Psoas muscle (tissue), 8 donors: Measurements from ENCODE around the gene GGACT. TPM values are rescaled to one million over a fixed set of nuclear protein-coding genes. Genes with fewer than 3 reads are reported as not detected.
A peak's percentile ranks its signal among the peaks of the same experiment; 100 is the strongest.

Experiments
- ATAC-seq, 4 donors: fragments of 200-7000 bp; cut with Tn5 transposase; one replicate each; pipeline ENCODE4 v1.9.1; 2020; ENCODE audit warnings: moderate library complexity in 3 of 4, mild to moderate bottlenecking in 2 of 4
- DNase-seq, 2 donors: peaks; one replicate each; pipeline ENCODE4 v3.0.0-alpha.2; 2020
- H3K27ac ChIP-seq: fragments of 200-600 bp; one replicate; pipeline ENCODE4 v1.8.0; 2022
- H3K27me3 ChIP-seq, 3 donors: fragments of 200-600 bp in 1 of 3; one replicate each; pipeline versions ENCODE4 v1.6.1 to v1.8.0; 2013 to 2022; ENCODE audit warnings: low read length in 2 of 3, mild to moderate bottlenecking in 2 of 3, moderate library complexity in 1 of 3; ENCODE audit not compliant: insufficient read depth in 3 of 3
- H3K36me3 ChIP-seq, 2 donors: fragments of 200-600 bp in 1 of 2; one replicate each; pipeline versions ENCODE4 v1.6.1 to v1.8.0; 2013 to 2022; ENCODE audit warnings: low read depth in 1 of 2, mild to moderate bottlenecking in 1 of 2, moderate library complexity in 1 of 2; ENCODE audit not compliant: insufficient read depth in 1 of 2
- H3K4me1 ChIP-seq: fragments of 200-600 bp; one replicate; pipeline ENCODE4 v1.8.0; 2022
- H3K4me3 ChIP-seq: fragments of 200-600 bp; one replicate; pipeline ENCODE4 v1.8.0; 2022; ENCODE audit warnings: mild to moderate bottlenecking
- H3K9me3 ChIP-seq: fragments of 200-600 bp; one replicate; pipeline ENCODE4 v1.8.0; 2022
- WGBS, 3 donors: extraction: QIAGEN DNeasy Blood & Tissue Kit; methylation state at CpG; one replicate each; pipeline versions ENCODE4 v1.1.6 to v1.1.7; 2013; 5-methylcytosine and 5-hydroxymethylcytosine counted together
- intact Hi-C, 2 donors: fragments of 100-400 bp; cut with DNase I; formaldehyde crosslinking; loops; one replicate each; pipeline versions ENCODE4 v1.11.0 to v1.14.2; 2022
- polyA plus RNA-seq, 3 donors: library from polyadenylated mRNA; stranded (reverse); fragments of 200-250 nt; gene quantifications; one replicate each; pipeline ENCODE4 v1.2.3, GENCODE V29; 2013
- total RNA-seq, 4 donors: library from RNA; stranded (reverse); fragmentation: NEBNext Ultra II Directional in 2 of 4; extraction: Animal tissue kit (Norgen Biotek cat#: 25700) in 2 of 4; gene quantifications; one replicate each; pipeline versions ENCODE4 v1.2.1 to v1.2.4, GENCODE V29; 2021 to 2023
- TF ChIP-seq, protein P1 (sequence below): fragments of 200-600 bp; IDR thresholded peaks from one replicate; pipeline ENCODE4 v1.8.0; 2022; ENCODE audit warnings: antibody characterized with exemption
- donor health status: healthy with polysubstance abuse.
- donor health status: DM: no; HTN: no; CAD: no; lungs with moderate emphysema.
- donor health status: Bipolar disorder and iron deficiency.
- donor health status: healthy.
- donor health status: DM: yes; HTN: yes; CAD: no.
- donor health status: DM: no; HTN: no; CAD: no.
- donor health status: DM: no; HTN: no; CAD: no.
- donor health status: DM: yes; HTN: yes; CAD: no.

Gene GGACT
- total and polyA plus RNA-seq, 7 donors = 0.44 to 4.4 (median 1.6) TPM

DNA sequence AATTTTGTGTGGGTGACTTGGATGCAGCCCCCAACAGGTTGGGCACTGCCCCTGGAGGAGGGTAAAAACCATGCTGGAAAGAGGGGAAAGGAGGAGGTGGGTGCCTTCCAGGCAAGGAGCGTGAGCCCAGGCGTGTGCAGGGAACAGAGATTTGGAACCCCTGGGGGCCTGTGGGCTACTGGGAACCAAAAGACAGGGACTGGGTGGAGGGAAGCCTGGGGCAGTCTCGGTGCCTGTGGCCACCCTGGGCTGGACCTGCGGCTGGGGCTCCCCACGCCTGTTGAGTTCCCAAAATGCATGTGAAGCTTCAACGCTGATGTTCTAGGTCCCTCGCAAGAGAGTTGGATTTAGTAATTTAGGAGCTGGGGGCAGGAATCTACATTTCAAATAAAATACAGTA lies 24.8 kb downstream of the GGACT start:
- ATAC-seq (no peak), DNase-seq (no peak)
- 91 to 94% (median 91%) methylated on average over 7 of the region's 7 CpGs for WGBS, 3 donors
- intact Hi-C loops = no loop called here
- no peaks in the 10 kb centered on the region for H3K4me1 ChIP-seq
- H3K4me3 ChIP-seq = no peak overlapping the region
- TF ChIP-seq, protein P1, sequence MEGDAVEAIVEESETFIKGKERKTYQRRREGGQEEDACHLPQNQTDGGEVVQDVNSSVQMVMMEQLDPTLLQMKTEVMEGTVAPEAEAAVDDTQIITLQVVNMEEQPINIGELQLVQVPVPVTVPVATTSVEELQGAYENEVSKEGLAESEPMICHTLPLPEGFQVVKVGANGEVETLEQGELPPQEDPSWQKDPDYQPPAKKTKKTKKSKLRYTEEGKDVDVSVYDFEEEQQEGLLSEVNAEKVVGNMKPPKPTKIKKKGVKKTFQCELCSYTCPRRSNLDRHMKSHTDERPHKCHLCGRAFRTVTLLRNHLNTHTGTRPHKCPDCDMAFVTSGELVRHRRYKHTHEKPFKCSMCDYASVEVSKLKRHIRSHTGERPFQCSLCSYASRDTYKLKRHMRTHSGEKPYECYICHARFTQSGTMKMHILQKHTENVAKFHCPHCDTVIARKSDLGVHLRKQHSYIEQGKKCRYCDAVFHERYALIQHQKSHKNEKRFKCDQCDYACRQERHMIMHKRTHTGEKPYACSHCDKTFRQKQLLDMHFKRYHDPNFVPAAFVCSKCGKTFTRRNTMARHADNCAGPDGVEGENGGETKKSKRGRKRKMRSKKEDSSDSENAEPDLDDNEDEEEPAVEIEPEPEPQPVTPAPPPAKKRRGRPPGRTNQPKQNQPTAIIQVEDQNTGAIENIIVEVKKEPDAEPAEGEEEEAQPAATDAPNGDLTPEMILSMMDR = no peak
- H3K27ac ChIP-seq = no peak overlapping the region
- H3K9me3 ChIP-seq = no peaks in the 10 kb centered on the region
- H3K27me3 ChIP-seq = no peaks in the 10 kb centered on the region
- no peaks in the 10 kb centered on the region for H3K36me3 ChIP-seq

DNA sequence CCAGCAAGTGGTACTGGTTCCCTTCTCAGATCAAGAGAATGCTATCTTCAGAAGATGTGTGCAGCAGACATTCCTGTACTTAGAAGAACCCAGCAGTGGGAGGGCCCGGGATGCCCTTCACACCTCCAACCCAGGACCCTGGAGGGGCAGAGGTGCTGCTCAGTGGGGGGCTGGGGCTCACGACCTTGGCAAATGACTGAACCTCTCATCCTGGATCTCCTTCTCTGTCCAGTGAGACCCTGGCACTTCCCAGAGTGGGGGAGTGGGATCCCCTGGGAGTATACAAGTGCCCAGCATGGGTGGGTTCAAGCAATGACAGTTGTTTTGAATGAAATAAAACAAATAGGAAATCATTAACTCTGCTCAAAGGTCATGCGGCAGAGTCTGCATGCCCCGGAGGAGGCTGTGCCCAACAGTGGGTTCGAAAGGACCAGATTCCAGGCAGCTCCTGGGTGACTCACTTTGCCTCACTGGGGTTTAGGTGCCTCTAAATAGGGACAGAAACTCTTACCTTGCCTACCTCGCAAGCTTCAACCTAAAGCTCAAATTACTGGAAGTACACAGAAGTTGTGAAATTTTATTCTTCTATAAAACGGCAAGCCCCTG lies 26.9 kb downstream of the GGACT start:
- no peak overlapping the region for H3K27ac ChIP-seq
- DNase-seq (no peak), ATAC-seq (peak in 1 of 4 donors; percentile 19)
- H3K4me1 ChIP-seq = no peaks in the 10 kb centered on the region
- no peaks in the 10 kb centered on the region for H3K36me3 ChIP-seq
- no peaks in the 10 kb centered on the region for H3K27me3 ChIP-seq
- intact Hi-C loops = no loop called here
- TF ChIP-seq, protein P1 = no peak
- 65 to 69% (median 65%) methylated on average over 7 of the region's 7 CpGs for WGBS, 3 donors
- H3K4me3 ChIP-seq = no peak overlapping the region
- H3K9me3 ChIP-seq = no peaks in the 10 kb centered on the region

DNA sequence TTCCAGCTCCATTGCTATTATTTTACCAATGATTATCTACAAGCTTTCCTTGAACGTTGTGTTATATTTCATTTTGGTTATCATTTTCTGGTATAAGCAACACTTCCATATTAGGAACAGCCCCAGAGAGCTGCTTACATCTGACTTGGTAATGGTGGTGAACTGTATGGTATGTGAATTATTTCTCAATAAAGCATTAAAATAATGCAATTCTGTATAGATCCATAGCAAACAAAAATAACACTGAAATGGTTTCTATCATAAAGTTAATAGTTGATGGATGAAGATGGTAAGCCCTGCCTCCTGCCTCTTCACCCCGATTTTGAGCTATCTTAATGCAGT lies 27.5 kb downstream of the GGACT start:
- no peak for DNase-seq
- TF ChIP-seq, protein P1 = no peak
- no peak for ATAC-seq
- Histone ChIP-seq H3K4me1 (no peaks in the 10 kb centered on the region), H3K36me3 (no peaks in the 10 kb centered on the region), H3K9me3 (no peaks in the 10 kb centered on the region), H3K27ac (no peak overlapping the region), H3K27me3 (no peaks in the 10 kb centered on the region), H3K4me3 (no peak overlapping the region)
- WGBS, 3 donors = 78 to 85% (median 81%) methylated on average over 2 of the region's 2 CpGs
- intact Hi-C loops = no loop called here

DNA sequence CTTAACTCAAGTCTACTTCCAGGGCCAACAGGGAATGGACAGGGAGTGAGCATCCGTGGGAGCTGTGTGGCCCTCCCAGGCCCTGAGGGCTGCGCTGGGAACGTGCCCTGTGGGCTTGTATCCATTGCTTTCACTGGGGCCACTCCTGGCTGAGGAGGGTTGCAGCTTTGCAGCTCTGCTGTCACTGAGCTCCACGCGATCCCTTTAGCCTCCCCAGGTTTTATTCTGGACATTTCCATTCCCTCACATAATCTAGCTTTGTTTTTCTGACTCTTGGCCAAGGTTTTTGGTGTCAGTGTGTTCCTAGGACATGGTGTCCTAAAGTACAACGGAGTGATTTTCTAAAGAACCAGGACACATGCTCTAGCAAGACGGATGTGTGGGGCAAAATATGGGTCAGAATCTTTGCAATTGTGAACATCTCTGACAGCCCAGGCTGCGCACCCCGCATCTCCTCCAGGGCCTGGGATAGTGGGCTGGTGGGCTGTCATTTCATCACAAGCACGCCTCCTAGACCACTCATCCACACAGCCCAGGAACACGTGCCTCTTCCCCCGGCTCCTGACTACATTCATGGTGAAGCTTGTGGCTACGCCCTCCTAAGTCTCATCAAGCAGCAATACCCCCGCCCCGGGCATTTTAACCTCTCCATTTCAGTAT lies 28.0 kb downstream of the GGACT start:
- DNase-seq (peak in 1 of 2 donors; percentile 65), ATAC-seq (peak in 2 of 4 donors; percentile 45 to 85)
- 60 to 76% (median 63%) methylated on average over 15 of the region's 15 CpGs for WGBS, 3 donors
- TF ChIP-seq, protein P1 = no peak
- no peak overlapping the region for H3K27ac ChIP-seq
- no peaks in the 10 kb centered on the region for H3K36me3 ChIP-seq
- intact Hi-C loops = no loop called here
- H3K4me3 ChIP-seq = no peak overlapping the region
- H3K9me3 ChIP-seq = no peaks in the 10 kb centered on the region
- H3K4me1 ChIP-seq = no peaks in the 10 kb centered on the region
- no peaks in the 10 kb centered on the region for H3K27me3 ChIP-seq

DNA sequence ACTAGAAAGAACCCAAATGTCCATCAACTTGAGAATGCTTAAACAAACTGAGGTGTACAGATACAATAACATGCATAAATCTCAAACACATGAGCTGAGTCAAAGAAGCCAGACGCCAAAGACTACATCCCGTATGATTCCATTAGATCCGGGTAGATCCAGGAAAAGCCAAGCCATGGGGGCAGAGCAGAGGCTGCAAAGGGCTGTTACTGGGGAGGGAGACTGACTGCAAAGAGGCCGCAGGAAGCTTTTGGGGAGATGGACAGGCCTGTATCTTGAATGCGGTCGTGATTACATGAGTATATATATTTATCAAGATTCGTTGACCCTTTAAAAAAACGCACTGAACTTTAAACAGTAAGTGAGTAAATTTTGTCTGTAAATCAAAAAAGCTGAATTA lies 28.7 kb downstream of the GGACT start:
- TF ChIP-seq, protein P1 = no peak
- intact Hi-C loops = no loop called here
- Histone ChIP-seq H3K4me1 (no peaks in the 10 kb centered on the region), H3K4me3 (no peak overlapping the region), H3K27ac (no peak overlapping the region), H3K9me3 (no peaks in the 10 kb centered on the region), H3K27me3 (no peaks in the 10 kb centered on the region), H3K36me3 (no peaks in the 10 kb centered on the region)
- ATAC-seq = no peak
- no peak for DNase-seq
- WGBS, 3 donors = 81 to 86% (median 85%) methylated on average over 8 of the region's 8 CpGs
